ENCODE measurements around the gene ACTA2. TPM values are rescaled to one million over a fixed set of nuclear protein-coding genes. Genes with fewer than 3 reads are reported as not detected.

ACTA2 gene
- total and polyA plus RNA-seq, 2 donors (not counting 1 experiment from before 2014, with no cell fraction given) = 1.8 to 3.7 TPM

Small RNAs within 50 kb of the gene (small RNA-seq; reads per million reads assigned to genes)
- not detected for gene RF02116 (ENCODE audit: insufficient read length, low read depth, low replicate concordance)

Other genes with a start within 250 kb of the ACTA2 start
- gene LIPK, start 246.5 kb downstream of the ACTA2 start, total RNA-seq = not detected in 2 replicates
- gene LIPK, start 246.5 kb downstream of the ACTA2 start, polyA plus RNA-seq = not detected in 2 replicates
- not detected in 2 replicates for gene LIPN, start 192.8 kb downstream of the ACTA2 start, total RNA-seq
- gene LIPN, start 192.8 kb downstream of the ACTA2 start, polyA plus RNA-seq = 0.12 TPM in 1 of 2 replicates, not detected in the other
- gene LIPM, start 150.0 kb downstream of the ACTA2 start, total RNA-seq = not detected in 2 replicates
- gene LIPM, start 150.0 kb downstream of the ACTA2 start, polyA plus RNA-seq = not detected in 2 replicates
- gene ANKRD22, start 100.9 kb downstream of the ACTA2 start, total RNA-seq = not detected in 2 replicates
- gene ANKRD22, start 100.9 kb downstream of the ACTA2 start, polyA plus RNA-seq = 0.09 TPM in 1 of 2 replicates, not detected in the other
- 56.7 and 64.2 TPM in 2 replicates for gene STAMBPL1, start 72.5 kb downstream of the ACTA2 start, total RNA-seq
- gene STAMBPL1, start 72.5 kb downstream of the ACTA2 start, polyA plus RNA-seq = 33.8 and 50.3 TPM in 2 replicates
- gene FAS, start 38.0 kb upstream of the ACTA2 start, total RNA-seq = 11.5 and 13.7 TPM in 2 replicates
- 8.0 and 12.4 TPM in 2 replicates for gene FAS, start 38.0 kb upstream of the ACTA2 start, polyA plus RNA-seq